GM18511 (cell line): ENCODE results near the gene ADORA2A.

Source experiments
- ATAC-seq: cut with Tn5 transposase; IDR thresholded peaks from one replicate; pipeline ENCODE4 v1.9.1; 2021; ENCODE audit warnings: mild to moderate bottlenecking, moderate library complexity; ENCODE audit not compliant: unreplicated experiment

The ADORA2A gene

DNA sequence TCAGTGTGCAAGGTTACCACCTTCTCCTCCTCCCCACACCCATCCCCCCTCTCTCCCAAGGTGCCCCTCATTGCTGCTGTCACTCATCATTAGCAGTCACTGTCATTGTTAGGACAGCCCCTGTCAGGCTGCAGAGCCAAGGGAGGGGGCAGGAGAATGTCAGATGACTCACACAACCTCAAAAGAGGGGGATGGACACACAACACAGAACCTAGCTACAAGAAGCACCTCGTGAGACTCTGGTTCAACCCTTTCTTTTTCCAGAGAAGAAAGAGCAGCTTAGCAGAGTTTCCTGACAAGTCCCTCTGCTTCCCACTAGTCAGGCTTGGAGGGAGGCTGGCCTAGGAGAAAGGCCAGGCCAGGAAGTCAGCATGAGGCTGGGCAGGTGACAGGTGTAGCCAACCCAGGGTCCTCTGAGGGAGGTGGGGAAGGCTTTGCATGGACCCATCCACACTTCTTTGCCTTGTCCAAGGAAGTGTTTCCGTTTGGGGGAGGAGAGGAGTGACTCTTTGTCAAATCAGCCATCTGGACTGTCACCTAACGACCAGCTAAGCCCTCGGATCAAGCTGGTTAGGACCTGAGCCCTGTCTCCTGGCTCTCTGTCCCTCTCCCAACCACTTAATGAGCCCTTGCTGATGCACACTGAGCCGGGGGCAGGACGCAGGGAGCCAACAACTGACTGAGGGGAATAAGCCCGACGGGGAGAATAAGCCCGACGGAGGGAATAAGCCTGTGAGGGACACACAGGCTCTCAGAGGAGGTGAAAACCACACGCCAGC lies 18.3 kb downstream of the ADORA2A start:
- ATAC-seq = no peak

DNA sequence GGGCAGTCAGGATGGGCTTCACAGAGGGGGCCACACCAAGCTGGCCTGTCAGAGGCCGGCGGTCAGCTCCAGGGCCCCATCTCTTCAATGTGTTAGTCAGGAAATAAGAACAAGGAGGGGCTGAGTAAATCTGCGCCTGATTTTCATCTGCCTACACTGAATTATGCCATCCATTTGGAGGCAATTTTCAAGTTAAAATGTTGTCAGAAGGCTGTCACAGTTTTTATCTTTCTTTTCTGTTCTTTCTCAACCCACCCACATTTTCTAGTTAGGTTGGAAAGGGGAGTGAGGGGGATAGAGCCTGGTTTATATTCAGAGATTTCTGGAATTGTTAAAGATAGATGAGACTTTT lies 18.8 kb downstream of the ADORA2A start:
- ATAC-seq = no peak

DNA sequence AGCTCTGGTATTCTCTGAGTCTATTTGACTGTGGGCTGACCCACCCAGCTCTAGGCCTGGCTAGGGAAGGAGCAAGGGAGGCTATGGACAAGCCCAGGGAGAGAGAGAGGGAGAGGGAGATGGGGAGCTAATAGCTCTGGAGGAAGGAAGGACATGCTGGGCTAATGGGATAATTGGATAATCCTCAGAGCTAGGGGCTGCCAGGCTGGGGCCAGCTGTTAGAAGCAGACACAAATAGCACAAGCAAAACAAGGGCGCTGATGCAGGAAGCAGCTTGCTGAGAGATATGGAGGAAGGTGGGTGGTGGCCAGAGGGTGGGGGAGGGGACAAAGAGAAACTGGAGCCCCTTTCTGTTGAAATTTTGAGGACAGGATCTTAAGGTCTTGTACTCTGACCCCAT lies 23.2 kb downstream of the ADORA2A start:
- ATAC-seq = no peak

DNA sequence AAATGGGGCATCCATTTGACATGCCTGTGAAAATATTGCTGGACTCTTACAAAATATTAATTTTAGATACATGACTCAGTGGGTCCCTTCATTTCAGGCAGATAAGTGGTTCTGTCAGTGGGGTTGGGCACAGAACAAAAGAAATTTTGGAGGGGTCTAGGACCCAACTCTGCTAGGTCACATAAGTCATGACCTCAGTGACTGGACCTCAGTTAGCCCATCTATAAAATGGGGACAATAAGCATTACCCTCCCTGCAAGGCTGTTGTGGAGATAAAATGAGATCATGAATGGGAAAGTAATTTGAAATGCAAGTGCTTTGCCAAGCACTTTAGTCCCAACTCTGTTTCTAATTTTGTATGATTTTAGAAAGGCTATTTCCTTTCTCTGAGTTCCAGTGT lies 23.8 kb downstream of the ADORA2A start:
- ATAC-seq = no peak

DNA sequence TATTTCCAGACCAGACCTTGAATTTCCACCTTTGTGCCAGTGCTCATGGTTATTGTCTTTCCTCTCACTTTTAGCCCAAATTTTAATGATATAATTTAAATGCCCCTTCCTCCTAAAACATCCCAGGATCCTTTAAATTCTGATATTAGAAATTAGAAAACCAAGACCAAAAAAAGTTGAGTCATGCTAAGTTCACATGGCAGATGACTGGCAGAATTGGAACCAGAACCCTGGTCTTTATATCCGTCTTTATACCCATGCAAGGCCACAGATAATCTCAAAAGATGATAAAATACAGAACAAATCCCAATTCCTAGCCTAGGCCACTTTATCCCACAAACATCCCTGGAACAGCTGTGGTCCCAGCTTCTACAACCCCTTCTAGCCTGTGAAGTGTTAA lies 26.5 kb downstream of the ADORA2A start:
- no peak for ATAC-seq

DNA sequence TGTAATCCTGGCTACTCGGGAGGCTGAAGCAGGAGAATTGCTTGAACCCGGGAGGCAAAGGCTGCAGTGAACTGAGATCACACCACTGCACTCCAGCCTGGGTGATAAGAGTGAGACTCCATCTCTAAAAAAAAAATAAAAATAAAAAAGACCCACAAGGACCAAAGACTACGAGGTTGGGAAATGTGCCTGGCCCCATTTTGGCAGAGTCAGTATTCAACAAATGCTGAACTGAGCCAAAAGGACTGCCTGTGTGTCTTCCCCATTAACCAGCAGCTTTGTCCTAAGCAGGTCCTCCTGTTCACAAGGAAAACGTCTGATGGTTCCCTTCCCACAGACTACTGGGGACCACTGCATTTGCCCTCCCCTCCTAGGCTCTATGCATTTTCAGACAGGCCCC lies 27.6 kb downstream of the ADORA2A start:
- no peak for ATAC-seq

DNA sequence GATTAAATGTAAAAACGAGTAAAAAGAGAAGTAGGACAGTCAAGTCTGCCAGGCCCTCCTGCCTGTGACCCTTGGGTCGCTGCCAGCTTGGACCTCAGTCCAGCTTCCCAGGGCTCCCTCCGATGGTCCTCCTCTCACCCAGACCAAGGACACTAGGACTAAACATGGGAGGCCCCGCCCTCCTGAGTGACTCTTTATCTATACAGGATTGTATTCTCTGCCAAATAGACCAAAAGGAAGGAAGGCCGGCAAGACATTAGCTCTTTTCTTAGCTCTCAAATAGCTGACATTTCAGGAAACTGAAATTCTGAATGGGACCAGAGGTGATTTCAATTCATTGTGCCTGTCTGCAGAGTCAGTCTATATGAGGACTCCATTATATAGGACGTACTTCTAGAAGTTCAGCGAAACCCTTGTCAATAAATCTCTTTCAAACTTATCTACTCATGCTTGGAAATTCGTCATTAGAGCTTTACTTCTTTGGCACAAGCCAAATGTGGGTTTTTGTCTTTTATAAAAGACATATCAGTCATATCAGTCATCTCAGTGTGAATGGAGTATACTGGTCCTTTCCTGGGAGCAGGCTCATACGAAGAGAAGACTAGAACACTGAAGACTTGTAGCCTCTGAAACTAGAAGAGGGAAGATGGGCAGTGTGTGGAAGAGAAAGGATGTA lies 28.5 kb downstream of the ADORA2A start:
- ATAC-seq = no peak

DNA sequence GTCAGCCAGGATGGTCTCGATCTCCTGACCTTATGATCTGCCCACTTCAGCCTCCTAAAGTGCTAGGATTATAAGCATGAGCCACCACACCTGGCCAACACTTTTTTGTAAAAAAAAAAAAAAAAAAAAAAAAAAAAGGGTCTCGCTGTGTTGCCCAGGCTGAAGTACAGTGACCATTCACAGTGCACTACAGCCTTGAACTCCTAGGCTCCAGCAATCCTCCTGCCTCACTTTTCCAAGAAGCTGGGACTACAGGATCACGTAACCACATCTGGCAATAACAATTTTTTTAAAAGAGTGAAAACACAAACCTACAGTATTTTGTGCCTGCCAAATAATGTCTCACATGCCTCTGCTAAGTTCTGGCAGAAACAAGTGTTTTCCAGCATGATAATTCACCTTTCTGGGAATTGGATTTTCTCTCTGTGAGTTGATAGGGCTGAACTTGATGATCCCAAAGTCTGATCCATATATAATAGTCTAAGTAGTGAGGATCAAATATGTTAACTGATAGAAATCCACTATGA lies 30.6 kb downstream of the ADORA2A start:
- no peak for ATAC-seq

DNA sequence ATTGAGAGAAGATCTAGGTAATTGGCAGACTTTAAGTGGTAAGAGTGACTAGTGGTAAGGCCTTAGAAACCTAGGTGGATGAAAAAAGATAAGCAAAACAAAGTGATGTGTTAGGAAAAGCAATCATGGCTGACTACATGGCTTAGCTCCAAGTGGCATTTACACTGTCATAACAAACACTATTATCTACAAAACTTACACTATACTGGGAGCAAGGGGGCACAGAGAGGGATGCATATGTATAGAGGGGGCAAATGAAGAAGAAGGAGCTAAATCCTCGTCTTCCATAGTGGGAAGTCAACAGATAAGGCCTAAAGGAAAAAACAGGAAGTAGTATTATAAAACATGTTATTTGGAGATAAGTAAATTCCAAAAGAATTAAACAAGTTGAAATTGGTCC lies 32.5 kb downstream of the ADORA2A start:
- ATAC-seq = no peak

DNA sequence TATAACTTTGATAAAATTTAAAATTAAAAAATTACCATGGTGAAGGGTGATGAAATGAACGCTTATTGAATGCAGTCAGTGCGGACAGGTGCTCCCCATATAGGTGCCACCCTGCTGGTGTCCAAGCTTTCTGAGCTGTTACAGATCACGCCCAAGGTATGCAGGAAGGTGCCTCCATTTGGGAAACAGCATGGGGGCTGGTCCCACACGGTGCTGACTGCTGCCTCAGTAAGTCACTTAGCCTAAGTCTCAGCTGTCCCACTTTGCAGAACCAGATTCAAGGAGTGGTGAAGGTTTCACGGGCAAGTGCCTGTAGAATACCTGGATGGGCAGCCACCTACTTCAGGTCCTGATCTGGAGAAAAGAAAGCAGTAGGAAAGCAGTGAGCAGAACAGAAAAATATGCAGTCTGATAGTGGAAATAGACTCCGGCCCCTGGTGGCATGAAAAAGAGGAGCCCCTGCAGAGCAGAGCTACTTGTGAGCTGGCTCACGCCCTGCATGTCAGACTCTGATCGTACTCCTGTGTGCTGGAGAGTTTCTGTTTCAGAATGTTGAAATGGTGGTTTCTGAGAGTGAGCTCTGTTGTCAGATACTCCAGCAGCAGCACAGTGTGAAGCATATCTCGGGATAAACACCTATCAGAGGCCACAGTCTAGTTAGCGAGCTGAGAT lies 33.2 kb downstream of the ADORA2A start:
- no peak for ATAC-seq

DNA sequence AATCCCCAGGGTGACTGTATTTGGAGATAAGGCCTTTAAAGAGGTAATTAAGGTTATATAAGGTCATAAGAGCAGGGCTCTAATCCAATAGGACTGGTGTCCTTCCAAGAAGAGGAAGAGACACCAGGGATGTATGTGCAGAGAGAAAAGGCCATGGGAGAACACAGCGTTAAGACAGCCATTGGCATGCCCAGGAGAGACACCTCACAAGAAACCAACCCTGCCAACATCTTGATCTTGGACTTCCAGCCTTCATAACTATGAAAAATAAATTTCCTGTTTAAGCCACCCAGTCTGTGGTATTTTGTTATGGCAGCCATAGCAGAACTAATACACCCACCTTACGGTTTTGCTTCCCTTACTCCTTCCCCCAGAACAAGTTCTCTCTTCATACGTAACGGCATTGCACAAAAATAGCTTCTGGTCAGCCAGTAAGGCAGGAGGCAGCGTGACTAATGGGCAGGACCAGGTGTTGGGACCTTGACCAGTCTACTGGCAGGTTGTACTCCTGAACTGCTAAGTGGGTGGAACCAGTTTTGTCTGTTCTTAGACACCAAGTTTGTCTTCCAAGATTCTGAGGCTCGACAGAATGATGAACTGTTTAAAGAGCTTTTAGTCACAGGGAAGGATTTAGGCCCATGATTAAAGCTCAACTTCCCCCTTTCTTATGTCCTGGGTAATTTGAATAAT lies 35.8 kb downstream of the ADORA2A start:
- no peak for ATAC-seq

DNA sequence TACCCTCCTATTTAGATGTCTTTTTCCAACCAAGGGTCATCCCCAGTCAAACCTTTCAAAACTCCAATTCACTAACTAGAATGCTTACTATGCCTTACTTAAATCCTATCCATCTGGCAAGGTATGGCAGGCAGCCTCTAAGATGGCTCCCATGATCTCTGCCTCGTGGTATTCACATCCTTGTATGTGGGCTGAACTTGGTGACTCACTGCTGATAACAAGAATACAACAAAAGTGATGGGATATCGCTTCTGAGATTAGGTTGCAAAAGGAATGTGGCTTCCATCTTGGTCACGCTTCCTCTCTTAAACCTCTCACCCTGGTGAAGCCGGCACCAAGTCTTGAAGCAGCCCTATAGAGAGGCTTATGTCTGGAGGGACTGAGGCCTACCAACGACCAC lies 38.2 kb downstream of the ADORA2A start:
- no peak for ATAC-seq

DNA sequence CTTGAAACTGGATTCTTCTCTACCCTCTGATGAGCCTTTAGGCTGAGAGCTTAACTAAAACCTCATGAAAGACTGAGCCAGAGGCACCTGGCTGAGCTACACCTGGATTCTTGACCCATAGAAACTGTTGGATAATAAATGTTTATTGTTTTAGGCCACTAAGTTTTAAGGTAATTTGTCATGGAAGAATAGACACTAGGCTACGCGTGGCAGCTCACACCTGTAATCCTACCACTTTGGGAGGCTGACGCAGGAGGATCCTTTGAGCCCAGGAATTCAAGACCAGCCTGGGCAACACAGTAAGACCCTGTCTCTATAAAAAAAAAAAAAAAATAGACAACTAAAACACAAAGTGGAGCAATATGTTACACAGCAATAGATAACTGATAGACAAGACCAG lies 38.6 kb downstream of the ADORA2A start:
- ATAC-seq = no peak

DNA sequence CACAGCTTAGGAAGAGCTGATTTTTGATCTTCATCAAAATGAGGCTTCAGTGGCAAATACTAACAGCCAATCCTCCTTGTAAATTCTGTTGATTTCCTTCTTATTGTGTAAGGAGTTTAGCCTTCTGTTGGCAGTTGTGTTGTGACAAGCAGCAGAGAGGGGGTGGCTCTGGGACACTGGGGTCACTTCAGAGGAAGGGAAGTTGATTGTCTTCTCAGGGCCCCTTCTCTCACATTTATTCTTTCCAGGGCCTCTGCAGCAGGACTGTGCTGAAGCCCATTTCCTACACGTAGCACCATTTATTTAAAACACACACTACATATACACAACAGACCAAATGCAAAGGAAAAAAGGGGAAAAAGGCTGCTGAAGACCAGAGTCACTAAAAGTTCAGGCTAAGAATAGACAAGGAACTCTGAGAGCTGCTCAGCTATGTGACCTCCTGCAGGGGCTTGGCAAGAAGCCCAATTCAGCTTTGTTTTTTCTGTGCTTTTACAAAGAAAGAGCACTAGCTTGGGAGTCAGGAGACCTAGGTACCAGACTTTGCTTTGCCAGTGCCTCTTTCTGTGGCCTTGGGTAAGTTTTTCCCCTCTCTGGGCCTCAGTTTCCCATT lies 39.4 kb downstream of the ADORA2A start:
- no peak for ATAC-seq

DNA sequence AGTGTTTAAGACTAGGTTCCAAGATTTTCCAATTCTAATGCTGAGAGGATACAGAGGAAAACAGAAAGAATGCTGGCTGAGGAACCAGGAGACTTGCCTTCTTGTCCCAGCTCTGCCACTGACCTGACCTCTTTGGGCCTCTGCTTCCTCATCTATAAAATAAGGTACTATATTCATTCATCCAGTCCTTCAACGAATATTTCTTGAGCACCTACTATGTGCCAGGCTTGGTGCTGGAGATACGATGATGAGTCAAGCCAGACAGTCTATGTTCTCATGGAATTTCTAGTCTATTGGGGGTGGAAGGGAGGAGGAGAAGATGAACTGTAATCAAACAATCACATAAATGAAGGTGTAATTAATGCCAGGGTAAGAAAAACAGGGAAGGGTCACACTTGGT lies 39.9 kb downstream of the ADORA2A start:
- ATAC-seq = no peak

DNA sequence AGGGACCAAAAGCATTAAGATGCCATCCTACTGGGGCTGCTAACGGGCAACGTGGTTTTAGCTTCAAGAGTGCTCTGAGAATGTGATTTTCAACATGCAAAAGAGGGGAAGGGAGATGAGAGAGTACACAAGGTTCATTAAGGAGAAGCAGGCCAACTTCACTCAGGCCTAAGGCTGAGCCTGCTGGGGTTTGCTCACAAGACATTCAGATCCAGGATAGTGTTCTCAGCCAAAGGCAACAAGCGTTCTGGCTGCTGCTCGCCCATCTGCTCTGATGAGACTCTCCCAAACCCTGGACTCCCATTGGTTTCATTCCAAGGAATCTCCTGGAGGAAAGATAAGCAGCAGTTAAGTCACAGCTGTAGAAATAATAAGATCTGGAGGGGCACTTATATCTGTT lies 44.2 kb downstream of the ADORA2A start:
- ATAC-seq = no peak

DNA sequence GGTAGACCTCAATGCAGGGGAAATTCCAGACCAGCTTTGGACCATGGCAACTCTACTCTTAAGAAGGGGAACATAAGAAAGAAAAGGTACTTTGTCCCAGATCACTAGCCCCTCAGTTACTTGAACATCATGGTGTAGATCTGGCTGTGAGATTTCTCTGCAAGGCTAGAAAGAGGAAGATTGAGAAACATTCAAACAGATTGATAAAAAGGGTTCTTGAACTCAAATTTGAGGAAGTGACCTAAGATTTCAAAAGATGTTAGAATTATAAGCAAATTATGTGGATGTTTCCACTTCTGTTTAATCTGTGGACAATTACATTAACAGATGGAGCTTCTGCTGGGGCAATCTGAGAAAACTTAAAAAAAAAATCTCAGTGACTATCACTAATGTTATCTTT lies 45.9 kb downstream of the ADORA2A start:
- ATAC-seq = no peak

DNA sequence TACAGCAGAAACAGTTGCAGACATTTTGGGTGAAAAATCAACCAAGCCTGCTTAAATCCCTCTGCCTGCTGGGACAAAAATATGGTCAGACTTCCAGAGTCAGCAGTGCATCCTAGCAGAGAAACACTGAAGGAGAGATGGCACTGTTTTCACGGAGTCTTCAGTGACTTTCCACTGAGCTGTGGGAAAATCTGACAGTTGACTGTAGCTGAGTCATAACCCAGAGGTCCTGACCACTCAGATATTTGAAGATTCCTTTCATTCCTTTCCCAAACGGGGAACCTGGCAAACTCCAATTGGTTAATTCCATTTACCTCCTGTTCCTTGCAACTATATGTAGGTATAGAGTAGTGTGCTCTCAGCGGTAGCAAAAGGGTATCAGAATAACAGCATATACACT lies 46.8 kb downstream of the ADORA2A start:
- ATAC-seq = no peak

DNA sequence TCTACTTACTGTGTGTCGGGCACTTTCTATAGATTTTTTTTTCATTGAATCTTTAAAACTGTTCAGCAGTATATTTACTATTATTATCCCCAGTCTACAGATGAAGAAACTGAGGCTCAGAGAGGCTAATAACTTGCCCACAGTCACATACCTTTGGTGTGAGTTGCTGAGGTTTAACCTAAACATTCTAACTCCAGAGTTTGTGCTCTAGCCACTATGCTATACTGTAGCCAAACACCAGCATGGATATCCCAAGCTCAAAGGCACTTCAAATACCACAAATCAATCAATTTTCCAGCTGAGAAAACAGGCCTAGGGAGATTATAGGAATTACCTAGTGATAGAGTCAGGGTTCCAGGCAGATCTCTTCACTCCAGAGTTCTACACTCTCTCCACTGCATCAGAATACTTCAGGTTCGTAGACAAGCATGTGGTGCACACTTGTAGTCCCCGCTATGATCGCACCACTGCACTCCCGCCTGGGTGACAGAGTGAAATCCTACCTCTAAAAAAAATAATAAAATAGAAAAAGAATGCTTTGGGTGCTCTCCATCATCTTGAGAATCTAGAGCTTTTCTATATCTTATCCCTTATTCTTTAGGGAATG lies 47.4 kb downstream of the ADORA2A start:
- no peak for ATAC-seq

DNA sequence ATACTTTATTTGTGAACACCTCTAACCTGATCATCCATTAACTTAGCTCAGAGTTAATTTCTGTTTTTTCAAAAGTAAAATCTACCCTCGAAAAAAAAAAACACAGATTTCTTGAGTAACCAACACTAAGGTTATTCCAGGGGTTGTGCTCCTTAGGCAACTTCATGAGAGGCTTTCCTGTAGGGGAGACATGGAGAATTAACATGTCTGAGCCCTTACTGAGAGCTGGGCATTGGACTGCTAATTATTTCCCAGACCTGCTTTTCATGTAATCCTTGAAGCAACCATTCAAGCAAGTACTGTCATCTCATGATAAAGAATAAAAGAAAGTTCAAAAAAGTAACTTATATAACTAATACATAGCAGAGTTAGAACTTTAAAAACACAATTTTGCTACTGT lies 54.2 kb downstream of the ADORA2A start:
- ATAC-seq = no peak

DNA sequence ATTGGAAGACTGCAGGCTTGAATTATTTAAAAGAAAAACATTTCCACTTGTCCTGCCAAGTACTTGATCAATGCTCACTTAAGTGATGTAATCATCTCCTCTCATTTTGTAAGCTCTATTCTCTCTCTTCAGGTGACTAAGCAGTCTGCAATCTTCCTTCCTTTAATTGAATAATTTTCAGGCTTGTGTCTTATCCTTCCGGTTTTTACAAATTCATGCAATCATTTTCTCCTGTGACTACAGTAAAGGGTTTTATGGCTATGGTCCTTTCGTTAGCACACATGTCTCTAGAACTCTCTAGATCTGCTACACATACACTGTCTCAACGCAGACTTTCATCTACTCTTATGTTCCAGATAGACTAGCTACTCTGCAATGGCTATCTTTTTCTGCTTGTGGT lies 55.2 kb downstream of the ADORA2A start:
- no peak for ATAC-seq
